ENCODE results near the gene TNS1. TPM values are rescaled to one million over a fixed set of nuclear protein-coding genes. Genes with fewer than 3 reads are reported as not detected.

TNS1 gene
- total and polyA plus RNA-seq, 9 of the 15 experiments (the other 6 are each of a cell fraction or from before 2014, with no cell fraction given) = 0.13 to 2.7 (median 0.77) TPM

GRCh38 chr2:217955881-217956493 is 46.8 kb downstream of the TNS1 start (continued):
- TF ChIP-seq ZNF280A (IDR thresholded peaks at IDR 0.05; ENCODE audit: low read depth, partially characterized antibody) (no peak), ZNF3 (CRISPR knock-in tag; IDR thresholded peaks at IDR 0.05) (no peak), FIP1L1 (IDR thresholded peaks at IDR 0.05; ENCODE audit: low read depth, low read length, poor library complexity, severe bottlenecking) (no peak), ZBTB40 (IDR thresholded peaks at IDR 0.05) (no peak), ZBTB40 (CRISPR knock-in tag; IDR thresholded peaks at IDR 0.05) (no peak), ZNF449 (CRISPR knock-in tag; IDR thresholded peaks at IDR 0.05) (no peak), E2F1 (CRISPR knock-in tag; IDR thresholded peaks at IDR 0.05) (no peak), PTTG1 (tag; IDR thresholded peaks at IDR 0.05; ENCODE audit: low read depth) (no peak), PKNOX1 (IDR thresholded peaks at IDR 0.05) (no peak), SRSF1 (IDR thresholded peaks at IDR 0.05; ENCODE audit: low read depth, low read length) (no peak), HDAC6 (IDR thresholded peaks at IDR 0.05; ENCODE audit: low read depth, low read length) (no peak)

Data from K562 (cell line).